ENCODE results near the gene UBL4A. TPM values are rescaled to one million over a fixed set of nuclear protein-coding genes. Genes with fewer than 3 reads are reported as not detected.
A peak's percentile ranks its signal among the peaks of the same experiment; 100 is the strongest.

UBL4A gene
- polyA plus RNA-seq (2013, experiment 1 of 2; ENCODE audit: insufficient read length) = 31.5 TPM
- polyA plus RNA-seq (2013, experiment 2 of 2; ENCODE audit: insufficient read length) = 20.4 TPM

DNA sequence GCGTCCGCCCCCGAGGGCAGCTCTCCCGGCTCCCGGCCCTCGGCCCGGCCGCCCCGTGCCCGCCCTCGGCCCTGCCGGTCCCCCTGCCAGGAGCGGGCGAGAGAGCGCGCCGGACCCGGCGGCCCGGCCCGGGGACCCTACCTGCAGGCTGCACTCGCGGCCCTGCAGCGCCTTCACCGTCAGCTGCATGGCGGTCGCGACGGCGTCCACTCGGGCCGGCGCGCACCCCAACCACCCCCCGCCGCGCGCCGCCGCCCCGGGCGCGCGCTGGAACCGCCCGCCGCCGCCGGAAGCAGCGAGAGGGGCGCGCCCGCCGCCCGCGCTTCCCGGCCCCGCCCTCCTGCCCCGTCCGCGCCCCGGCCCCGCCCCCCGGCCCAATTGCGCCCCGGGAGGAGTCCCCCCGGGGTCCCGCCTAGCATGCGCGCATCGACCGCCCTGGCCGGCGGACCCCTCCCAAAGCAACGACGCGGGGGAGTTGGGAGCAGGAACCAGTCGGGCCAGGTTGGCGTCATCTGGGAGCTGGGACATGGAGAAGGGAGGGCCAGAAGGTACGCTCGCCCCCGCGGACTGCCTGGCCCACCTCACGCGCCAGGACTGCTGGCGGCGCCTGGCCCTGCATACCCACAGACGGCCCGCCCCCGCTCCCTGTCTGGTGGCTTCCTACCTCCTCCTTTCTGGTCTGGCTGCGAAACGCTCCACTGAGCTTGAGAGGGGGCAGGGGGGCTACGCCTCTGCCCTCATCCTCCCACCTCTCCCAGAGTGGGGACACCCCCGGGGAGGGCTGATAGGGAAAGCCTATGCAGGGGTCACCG, at the start of gene UBL4A:
TSS of gene UBL4A (minus strand) at position 220 of the 812 bp plus-strand sequence. CDS start at position 189, 31 bp downstream.
- DNase-seq = peak; percentile 45

- no peak for DNase-seq
Measured at GRCh38 chrX:154535892-154536291, 49.5 kb upstream of the UBL4A start.

DNA sequence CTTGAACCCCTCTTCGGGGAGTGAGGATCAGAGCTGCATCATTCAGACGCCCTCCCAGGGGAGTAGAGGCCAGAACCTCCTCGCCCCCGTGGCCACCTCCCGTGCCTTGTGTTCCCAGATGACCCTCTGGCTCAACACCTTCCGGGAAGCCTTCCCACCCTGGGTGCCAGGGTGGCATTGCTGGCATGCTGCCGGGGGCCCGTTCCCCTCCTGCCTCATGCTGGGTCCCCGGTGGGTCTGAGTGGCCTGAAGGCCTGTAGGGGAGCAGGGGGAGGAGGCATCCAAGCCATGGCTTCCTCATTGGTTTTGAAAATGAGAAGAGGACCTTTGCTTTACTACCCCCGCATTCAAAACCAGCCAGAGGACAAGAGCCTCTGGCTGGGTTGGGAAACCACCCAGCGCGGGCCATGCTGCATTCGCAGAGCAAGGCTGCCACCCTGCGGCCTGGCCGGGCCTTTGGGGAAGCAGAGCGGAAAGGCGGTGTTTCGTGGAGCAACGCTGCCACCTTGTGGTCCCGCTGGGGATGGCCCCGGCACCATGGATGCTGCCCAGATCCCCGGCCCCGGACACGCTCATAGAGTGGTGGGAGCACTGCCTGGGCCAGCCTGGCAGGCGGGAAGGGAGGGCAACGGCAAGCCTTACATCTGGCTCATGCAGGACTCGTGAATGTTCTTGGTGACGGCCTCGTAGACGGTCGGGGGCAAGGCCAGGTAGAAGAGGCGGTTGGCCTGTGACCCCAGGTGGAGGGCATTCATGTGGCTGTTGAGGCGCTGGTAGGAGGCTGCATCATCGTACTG, 48.3 kb upstream of the UBL4A start:
- DNase-seq = peak; percentile 74

DNA sequence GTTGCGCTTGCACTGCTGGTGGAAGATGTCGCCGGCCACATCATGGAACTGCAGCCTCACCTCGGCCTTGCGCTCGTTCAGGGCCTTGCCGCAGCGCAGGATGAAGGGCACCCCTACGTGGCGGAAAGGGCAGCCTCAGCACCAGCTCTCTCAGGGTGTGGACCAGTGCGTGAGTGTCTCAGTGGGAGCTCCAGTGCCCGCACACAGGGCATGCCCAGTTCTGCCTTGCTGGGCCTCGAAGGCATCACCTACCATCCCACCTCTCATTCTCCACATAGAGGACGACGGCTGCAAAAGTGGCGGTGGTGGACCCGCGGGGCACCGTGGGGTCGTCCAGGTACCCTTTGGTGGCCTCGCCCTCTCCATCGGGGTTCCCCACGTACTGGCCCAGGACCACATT, 46.3 kb upstream of the UBL4A start:
- DNase-seq = no peak

GRCh38 chrX:154531626-154532025, 45.2 kb upstream of the UBL4A start:
- DNase-seq = peak; percentile 57

GRCh38 chrX:154530286-154530685, 43.9 kb upstream of the UBL4A start:
- DNase-seq = no peak

- no peak for DNase-seq
Measured at GRCh38 chrX:154529206-154529612, 42.8 kb upstream of the UBL4A start.

- peak; percentile 75 for DNase-seq
Measured at GRCh38 chrX:154526901-154527675, 40.7 kb upstream of the UBL4A start.

GRCh38 chrX:154525606-154526490, 39.4 kb upstream of the UBL4A start:
- no peak for DNase-seq

DNA sequence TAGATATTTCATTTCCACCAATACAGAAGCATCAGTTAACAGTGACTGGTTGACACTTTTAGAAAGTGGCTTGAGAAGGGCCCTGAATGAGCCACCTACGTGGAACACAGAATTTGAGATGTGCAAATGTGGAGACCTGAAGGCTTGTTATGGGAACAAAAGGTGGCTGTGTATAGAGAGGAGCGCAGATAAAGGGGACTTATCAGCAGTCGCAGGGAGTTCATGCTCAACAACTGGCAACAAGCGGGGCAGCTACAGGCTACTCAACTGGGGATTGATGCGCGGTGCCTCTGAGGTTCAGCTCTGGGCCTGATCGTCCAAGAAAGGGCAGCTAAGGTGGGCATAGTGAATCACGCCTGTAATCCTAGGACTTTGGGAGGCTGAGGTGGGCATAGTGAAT, 33.0 kb upstream of the UBL4A start:
- no peak for DNase-seq

DNA sequence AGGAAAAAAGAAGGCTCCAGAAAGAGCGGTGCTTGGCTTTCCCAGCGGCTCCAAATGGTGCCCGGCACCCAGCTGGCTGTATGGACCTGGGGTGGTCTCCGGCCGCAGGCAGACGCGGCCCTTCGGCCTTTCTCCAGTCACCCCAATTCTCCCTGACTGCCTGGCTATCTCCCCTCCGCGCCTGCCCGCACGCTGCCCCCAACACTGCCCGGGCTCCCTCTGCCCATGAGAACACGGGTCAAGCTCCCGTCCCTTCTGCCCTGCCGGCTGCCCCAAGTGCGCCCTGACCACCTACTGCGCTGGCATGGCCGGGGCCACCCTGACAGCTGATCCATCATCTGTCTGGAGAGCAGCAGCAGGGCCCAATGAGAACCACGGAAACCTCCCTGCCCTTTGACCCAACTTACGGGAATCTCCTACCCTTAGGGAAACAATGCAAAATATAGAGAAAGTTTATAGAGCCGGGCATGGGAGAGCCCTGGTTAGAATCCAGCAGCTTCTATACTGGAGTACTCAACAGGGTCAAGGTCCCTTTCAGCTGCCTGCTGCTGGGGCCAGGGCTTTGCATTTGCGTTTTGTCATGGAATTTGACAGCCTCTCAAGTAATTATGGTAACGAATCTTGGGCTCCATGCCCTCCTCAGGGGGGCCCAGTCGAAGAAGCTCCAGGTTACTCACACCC, 30.8 kb upstream of the UBL4A start:
- DNase-seq = no peak

- peak; percentile 27 for DNase-seq
Measured at GRCh38 chrX:154516656-154517100, 30.3 kb upstream of the UBL4A start.

DNA sequence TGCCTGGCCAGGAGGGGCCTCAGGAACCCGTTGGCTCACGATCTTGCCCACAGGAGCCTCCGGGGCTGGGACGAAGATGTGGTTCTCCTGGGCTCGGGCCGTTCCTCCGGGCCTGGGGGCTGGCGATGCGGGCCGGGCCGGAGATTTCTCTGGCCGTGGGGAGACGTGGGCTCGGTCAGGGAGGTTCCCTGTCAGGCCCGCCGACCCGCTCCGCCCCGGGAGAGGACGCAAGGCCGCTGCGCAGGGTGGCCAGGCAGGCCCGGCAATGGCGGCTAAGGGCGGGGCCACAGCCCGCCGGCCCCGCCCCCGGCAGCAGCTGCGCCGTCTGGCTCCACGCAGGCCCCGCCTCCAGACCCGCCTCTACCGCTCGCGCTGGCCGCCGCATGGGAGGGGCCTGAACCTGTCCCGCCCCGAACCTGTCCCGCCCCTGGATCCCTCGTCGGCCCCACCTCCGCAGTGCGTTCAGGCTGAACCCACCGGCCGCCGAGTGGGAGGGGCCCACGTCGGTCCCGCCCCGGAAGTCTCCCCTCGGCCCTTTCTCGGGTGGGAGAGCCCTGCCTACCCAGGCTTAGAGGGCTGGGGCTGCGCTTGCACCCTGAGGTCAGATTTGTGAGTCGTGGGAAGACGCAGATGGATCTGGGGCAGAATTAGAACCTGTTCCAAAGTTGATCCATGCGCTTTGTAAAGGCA, 29.7 kb upstream of the UBL4A start, which contains the start of gene FAM3A:
TSS of gene FAM3A (minus strand) at position 267 of the 690 bp plus-strand sequence. CDS start 460 bp downstream, outside the sequence.
- DNase-seq = peak; percentile 83

DNA sequence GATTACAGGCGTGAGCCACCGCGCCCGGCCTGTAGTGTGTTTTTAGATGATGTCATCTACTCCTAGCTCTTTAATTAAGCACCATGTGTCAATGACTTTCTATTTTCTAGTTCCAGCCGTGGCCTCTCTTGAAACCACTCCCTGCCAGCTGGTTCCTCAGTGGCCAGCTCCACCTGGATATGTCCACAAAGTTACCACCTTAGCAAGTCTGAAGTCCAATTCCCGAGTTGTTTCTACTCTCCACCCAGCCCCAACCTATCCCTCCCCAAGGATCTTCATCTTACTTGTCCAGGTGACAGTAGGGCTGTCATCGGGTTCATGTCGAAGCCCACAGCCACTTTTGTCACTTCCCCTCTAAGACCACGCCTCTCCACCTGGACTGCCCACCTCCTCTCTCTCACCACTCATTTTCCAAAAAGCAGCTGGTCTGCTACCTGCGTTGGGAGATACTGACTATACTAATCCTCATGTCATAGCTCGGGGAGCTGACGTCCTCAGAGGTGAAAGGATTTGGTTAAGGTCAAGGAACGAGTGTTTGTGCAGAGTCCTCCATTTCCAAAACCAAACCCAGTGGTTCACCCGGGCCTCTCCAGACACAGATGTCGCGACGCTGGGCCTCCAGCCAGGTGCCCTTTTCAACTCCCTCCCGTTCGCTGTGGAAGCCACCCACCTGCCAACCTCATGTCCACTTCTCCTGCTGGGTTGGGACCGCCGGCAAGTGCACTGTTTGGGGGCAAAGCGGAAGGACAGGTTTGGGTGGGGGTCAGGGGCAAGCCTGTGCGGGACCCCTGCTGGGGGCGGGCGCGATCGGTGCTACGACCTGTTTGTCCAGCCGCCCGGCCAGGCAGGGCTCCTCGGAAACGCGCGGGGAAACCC, 28.9 kb upstream of the UBL4A start:
- no peak for DNase-seq

DNA sequence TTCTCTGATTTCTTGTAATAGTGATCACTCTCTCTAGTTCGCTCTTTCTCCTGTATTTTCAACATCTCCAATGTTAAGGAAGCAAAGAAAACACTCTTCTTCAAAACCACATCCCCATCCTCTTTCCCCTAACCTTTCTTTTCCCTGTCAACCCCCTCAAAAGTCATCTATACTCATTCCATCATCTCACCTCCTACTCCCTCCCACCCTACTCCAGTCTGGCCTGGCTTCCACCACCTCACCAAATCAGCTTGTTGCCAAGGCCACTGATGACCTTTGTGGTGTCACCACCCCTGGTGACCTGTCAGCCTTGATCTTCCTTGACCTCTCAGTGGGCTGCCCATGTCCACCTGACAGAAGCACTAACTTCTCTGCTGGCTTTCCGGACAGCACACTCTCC, 27.3 kb upstream of the UBL4A start:
- DNase-seq = no peak

DNA sequence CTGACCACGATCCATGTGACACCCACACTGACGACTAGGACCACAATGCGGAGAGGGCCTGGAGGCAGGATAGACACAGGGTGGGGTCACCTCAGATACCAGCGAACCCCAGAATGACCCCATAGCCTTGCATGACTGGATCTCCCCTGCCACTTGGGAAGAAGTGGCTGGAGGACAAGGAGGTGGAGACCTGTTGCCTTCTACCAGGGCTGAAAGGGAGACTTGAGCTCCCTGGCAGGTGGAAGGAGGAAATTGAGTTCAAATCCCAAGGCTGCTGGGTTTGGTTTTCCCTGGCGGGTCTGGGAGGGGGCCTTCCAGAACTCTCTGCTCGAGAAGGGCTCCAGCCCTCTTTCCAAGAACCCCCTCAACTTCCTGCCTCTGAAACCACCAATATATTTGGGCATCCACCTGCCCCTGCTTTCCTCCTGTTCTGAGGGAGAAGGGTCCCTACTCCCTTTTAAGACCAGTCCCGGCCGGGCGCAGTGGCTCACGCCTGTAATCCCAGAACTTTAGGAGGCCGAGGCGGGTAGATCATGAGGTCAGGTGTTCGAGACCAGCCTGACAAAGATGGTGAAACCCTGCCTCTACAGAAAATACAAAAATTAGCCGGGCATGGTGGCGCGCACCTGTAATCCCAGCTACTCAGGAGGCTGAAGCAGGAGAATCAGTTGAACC, 26.6 kb upstream of the UBL4A start:
- DNase-seq = no peak

DNA sequence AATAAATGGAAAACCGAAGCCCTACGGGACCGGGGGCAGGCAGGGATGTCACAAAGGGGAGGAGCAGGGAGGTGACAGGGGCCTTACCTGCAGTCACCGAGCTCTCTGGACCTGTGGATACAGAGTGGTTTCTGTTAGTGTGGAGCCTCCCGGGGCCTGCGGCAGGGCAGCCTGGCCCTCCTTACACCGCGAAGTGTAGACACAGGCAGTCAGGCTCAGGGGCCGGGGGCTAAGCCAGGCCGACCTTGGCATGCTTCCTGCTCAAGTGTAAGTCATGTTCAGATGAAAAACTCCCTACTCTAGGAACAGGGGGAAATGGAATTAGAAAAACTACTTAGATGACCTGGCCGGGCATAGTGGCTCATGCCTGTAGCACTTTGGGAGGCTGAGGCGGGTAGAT, 25.3 kb upstream of the UBL4A start:
- DNase-seq = no peak

GRCh38 chrX:154509455-154509854, 23.0 kb upstream of the UBL4A start:
- DNase-seq = no peak

GRCh38 chrX:154508384-154508745, 21.9 kb upstream of the UBL4A start:
- no peak for DNase-seq

Data from fibroblast of skin of back (primary cell).